Measurements from ENCODE around the gene PAX4.

The PAX4 gene

GRCh38 chr7:127632276-127632910, 14.5 kb upstream of the PAX4 start:
- no peak for DNase-seq (ENCODE audit: extremely low read depth, low read depth)
- TF ChIP-seq CTCF (IDR thresholded peaks at IDR 0.05; ENCODE audit: low read depth, low read length, missing control alignments) = no peak

GRCh38 chr7:127629268-127629854, 11.4 kb upstream of the PAX4 start:
- H3K4me3 ChIP-seq (replicated peaks; ENCODE audit: low read depth, low read length) = no peak overlapping the region
- no peak for DNase-seq (ENCODE audit: extremely low read depth, low read depth)
- TF ChIP-seq CTCF (IDR thresholded peaks at IDR 0.05; ENCODE audit: low read depth, low read length, missing control alignments) = peak; percentile 60

More at GRCh38 chr7:127632276-127632910, 14.5 kb upstream of the PAX4 start:
- H3K4me3 ChIP-seq (replicated peaks; ENCODE audit: low read depth, low read length) = no peak overlapping the region

- no peak overlapping the region for H3K4me3 ChIP-seq (replicated peaks; ENCODE audit: low read depth, low read length)
- TF ChIP-seq CTCF (IDR thresholded peaks at IDR 0.05; ENCODE audit: low read depth, low read length, missing control alignments) = peak; percentile 10
- no peak for DNase-seq (ENCODE audit: extremely low read depth, low read depth)
Measured at GRCh38 chr7:127628445-127628844, 10.5 kb upstream of the PAX4 start.

- no peak for TF ChIP-seq CTCF (IDR thresholded peaks at IDR 0.05; ENCODE audit: low read depth, low read length, missing control alignments)
- no peak overlapping the region for H3K4me3 ChIP-seq (replicated peaks; ENCODE audit: low read depth, low read length)
- DNase-seq (ENCODE audit: extremely low read depth, low read depth) = no peak
Measured at GRCh38 chr7:127625331-127625730, 7.4 kb upstream of the PAX4 start.

- no peak for TF ChIP-seq CTCF (IDR thresholded peaks at IDR 0.05; ENCODE audit: low read depth, low read length, missing control alignments)
- H3K4me3 ChIP-seq (replicated peaks; ENCODE audit: low read depth, low read length) = no peak overlapping the region
- no peak for DNase-seq (ENCODE audit: extremely low read depth, low read depth)
Measured at GRCh38 chr7:127620406-127621233, 2.7 kb upstream of the PAX4 start.

- no peak overlapping the region for H3K4me3 ChIP-seq (replicated peaks; ENCODE audit: low read depth, low read length)
- no peak for DNase-seq (ENCODE audit: extremely low read depth, low read depth)
- no peak for TF ChIP-seq CTCF (IDR thresholded peaks at IDR 0.05; ENCODE audit: low read depth, low read length, missing control alignments)
Measured at GRCh38 chr7:127619681-127620405, 1.9 kb upstream of the PAX4 start.
